ENCODE measurements around the gene TSHR.
"Not testable (repeated sequence)": the region's sequence is repeated elsewhere in the genome, so short reads cannot be mapped to it uniquely, and the experiment has no call there.

The TSHR gene

GRCh38 chr14:81051547-81051946 lies 96.1 kb downstream of the TSHR start:
- no peak for ATAC-seq

GRCh38 chr14:81054057-81054456 lies 98.6 kb downstream of the TSHR start:
- ATAC-seq = not testable (repeated sequence)

More at GRCh38 chr14:81051547-81051946, 96.1 kb downstream of the TSHR start:
- TF ChIP-seq ZNF565 (CRISPR knock-in tag; conservative IDR thresholded peaks at IDR 0.05; ENCODE audit: low read depth) (no peak), ZC3H10 (CRISPR knock-in tag; IDR thresholded peaks at IDR 0.05) (no peak), ISL1 (CRISPR knock-in tag; IDR thresholded peaks at IDR 0.05) (no peak), PATZ1 (CRISPR knock-in tag; IDR thresholded peaks at IDR 0.05; ENCODE audit: borderline replicate concordance) (no peak), OSR1 (CRISPR knock-in tag; IDR thresholded peaks at IDR 0.05) (no peak), ZNF8 (CRISPR knock-in tag; IDR thresholded peaks at IDR 0.05) (no peak), ESRRG (CRISPR knock-in tag; IDR thresholded peaks at IDR 0.05) (no peak), PPARA (CRISPR knock-in tag; IDR thresholded peaks at IDR 0.05; ENCODE audit: borderline replicate concordance) (no peak), GLIS3 (CRISPR knock-in tag; IDR thresholded peaks at IDR 0.05) (no peak), ZFP30 (CRISPR knock-in tag; IDR thresholded peaks at IDR 0.05) (no peak), RARB (CRISPR knock-in tag; IDR thresholded peaks at IDR 0.05) (no peak), CSRNP3 (CRISPR knock-in tag; IDR thresholded peaks at IDR 0.05) (no peak), ZNF70 (CRISPR knock-in tag; IDR thresholded peaks at IDR 0.05) (no peak), CSDC2 (CRISPR knock-in tag; IDR thresholded peaks at IDR 0.05) (no peak), TCF4 (CRISPR knock-in tag; IDR thresholded peaks at IDR 0.05; ENCODE audit: borderline replicate concordance) (no peak)
- TF ChIP-seq, protein P1, sequence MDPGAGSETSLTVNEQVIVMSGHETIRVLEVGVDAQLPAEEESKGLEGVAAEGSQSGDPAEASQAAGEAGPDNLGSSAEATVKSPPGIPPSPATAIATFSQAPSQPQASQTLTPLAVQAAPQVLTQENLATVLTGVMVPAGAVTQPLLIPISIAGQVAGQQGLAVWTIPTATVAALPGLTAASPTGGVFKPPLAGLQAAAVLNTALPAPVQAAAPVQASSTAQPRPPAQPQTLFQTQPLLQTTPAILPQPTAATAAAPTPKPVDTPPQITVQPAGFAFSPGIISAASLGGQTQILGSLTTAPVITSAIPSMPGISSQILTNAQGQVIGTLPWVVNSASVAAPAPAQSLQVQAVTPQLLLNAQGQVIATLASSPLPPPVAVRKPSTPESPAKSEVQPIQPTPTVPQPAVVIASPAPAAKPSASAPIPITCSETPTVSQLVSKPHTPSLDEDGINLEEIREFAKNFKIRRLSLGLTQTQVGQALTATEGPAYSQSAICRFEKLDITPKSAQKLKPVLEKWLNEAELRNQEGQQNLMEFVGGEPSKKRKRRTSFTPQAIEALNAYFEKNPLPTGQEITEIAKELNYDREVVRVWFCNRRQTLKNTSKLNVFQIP (CRISPR knock-in tag; IDR thresholded peaks at IDR 0.05; ENCODE audit: borderline replicate concordance, low read depth) = no peak

GRCh38 chr14:81055971-81056370 lies 100.5 kb downstream of the TSHR start:
- no peak for ATAC-seq
- no peak for TF ChIP-seq TOX (CRISPR knock-in tag; IDR thresholded peaks at IDR 0.05; ENCODE audit: borderline replicate concordance)
- no peak for TF ChIP-seq SNAI2 (CRISPR knock-in tag; IDR thresholded peaks at IDR 0.05)
- no peak for TF ChIP-seq CSDC2 (CRISPR knock-in tag; IDR thresholded peaks at IDR 0.05)
- no peak for TF ChIP-seq ZFP30 (CRISPR knock-in tag; IDR thresholded peaks at IDR 0.05)
- no peak for TF ChIP-seq GLIS3 (CRISPR knock-in tag; IDR thresholded peaks at IDR 0.05)
- no peak for TF ChIP-seq ISL1 (CRISPR knock-in tag; IDR thresholded peaks at IDR 0.05)
- TF ChIP-seq, protein P1 (CRISPR knock-in tag; IDR thresholded peaks at IDR 0.05; ENCODE audit: borderline replicate concordance, low read depth) = no peak

GRCh38 chr14:81062380-81062779 lies 107.0 kb downstream of the TSHR start:
- no peak for TF ChIP-seq CSDC2 (CRISPR knock-in tag; IDR thresholded peaks at IDR 0.05)
- TF ChIP-seq OSR1 (CRISPR knock-in tag; IDR thresholded peaks at IDR 0.05) = no peak
- no peak for TF ChIP-seq ZC3H10 (CRISPR knock-in tag; IDR thresholded peaks at IDR 0.05)
- no peak for TF ChIP-seq PPARA (CRISPR knock-in tag; IDR thresholded peaks at IDR 0.05; ENCODE audit: borderline replicate concordance)
- no peak for TF ChIP-seq SNAI2 (CRISPR knock-in tag; IDR thresholded peaks at IDR 0.05)
- TF ChIP-seq ZNF70 (CRISPR knock-in tag; IDR thresholded peaks at IDR 0.05) = no peak
- TF ChIP-seq ZNF565 (CRISPR knock-in tag; conservative IDR thresholded peaks at IDR 0.05; ENCODE audit: low read depth) = no peak
- TF ChIP-seq CREB5 (CRISPR knock-in tag; IDR thresholded peaks at IDR 0.05; ENCODE audit: low read depth) = no peak
- no peak for TF ChIP-seq TOX (CRISPR knock-in tag; IDR thresholded peaks at IDR 0.05; ENCODE audit: borderline replicate concordance)
- no peak for TF ChIP-seq GLIS3 (CRISPR knock-in tag; IDR thresholded peaks at IDR 0.05)
- TF ChIP-seq, protein P2, sequence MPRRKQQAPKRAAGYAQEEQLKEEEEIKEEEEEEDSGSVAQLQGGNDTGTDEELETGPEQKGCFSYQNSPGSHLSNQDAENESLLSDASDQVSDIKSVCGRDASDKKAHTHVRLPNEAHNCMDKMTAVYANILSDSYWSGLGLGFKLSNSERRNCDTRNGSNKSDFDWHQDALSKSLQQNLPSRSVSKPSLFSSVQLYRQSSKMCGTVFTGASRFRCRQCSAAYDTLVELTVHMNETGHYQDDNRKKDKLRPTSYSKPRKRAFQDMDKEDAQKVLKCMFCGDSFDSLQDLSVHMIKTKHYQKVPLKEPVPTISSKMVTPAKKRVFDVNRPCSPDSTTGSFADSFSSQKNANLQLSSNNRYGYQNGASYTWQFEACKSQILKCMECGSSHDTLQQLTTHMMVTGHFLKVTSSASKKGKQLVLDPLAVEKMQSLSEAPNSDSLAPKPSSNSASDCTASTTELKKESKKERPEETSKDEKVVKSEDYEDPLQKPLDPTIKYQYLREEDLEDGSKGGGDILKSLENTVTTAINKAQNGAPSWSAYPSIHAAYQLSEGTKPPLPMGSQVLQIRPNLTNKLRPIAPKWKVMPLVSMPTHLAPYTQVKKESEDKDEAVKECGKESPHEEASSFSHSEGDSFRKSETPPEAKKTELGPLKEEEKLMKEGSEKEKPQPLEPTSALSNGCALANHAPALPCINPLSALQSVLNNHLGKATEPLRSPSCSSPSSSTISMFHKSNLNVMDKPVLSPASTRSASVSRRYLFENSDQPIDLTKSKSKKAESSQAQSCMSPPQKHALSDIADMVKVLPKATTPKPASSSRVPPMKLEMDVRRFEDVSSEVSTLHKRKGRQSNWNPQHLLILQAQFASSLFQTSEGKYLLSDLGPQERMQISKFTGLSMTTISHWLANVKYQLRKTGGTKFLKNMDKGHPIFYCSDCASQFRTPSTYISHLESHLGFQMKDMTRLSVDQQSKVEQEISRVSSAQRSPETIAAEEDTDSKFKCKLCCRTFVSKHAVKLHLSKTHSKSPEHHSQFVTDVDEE (CRISPR knock-in tag; IDR thresholded peaks at IDR 0.05) = no peak
- no peak for TF ChIP-seq ARNTL (CRISPR knock-in tag; IDR thresholded peaks at IDR 0.05; ENCODE audit: borderline replicate concordance, low read depth)
- TF ChIP-seq ESRRG (CRISPR knock-in tag; IDR thresholded peaks at IDR 0.05) = no peak
- TF ChIP-seq ZFP3 (CRISPR knock-in tag; IDR thresholded peaks at IDR 0.05) = no peak
- TF ChIP-seq ZFP30 (CRISPR knock-in tag; IDR thresholded peaks at IDR 0.05) = no peak
- TF ChIP-seq CSRNP3 (CRISPR knock-in tag; IDR thresholded peaks at IDR 0.05) = no peak
- no peak for ATAC-seq

Measured in SK-N-SH treated with all-trans-retinoic acid at 6 μM for 48 hours (cell line).